Naive thymus-derived CD4-positive, alpha-beta T cell (primary cell): ENCODE measurements around the gene JADE1. TPM values are rescaled to one million over a fixed set of nuclear protein-coding genes. Genes with fewer than 3 reads are reported as not detected.

ENCODE experiments used
- ATAC-seq: fragments of 150-1000 bp; cut with Tn5 transposase; 2 replicates; pipeline ENCODE4 v1.10.0; 2021; ENCODE audit warnings: mild to moderate bottlenecking, moderate library complexity
- CTCF ChIA-PET: fragments of 350-600 bp; sonication (Branson Sonifier 250); formaldehyde crosslinking; loops from one replicate; lab custom pipeline; 2021; ENCODE audit warnings: antibody characterized with exemption; lab: Charles Lee
- POLR2A ChIA-PET: fragments of 350-600 bp; sonication (Branson Sonifier 250); formaldehyde crosslinking; loops from one replicate; lab custom pipeline; 2021; ENCODE audit warnings: antibody characterized with exemption, inconsistent platforms; lab: Charles Lee
- DNase-seq, 9 donors: peaks; one replicate each; pipeline versions ENCODE4 v3.0.0 to v3.0.0-alpha.2; 2020 to 2022; ENCODE audit warnings: mixed read lengths in 1 of 9
- H3K27ac ChIP-seq: one replicate; pipeline ENCODE4 v1.7.0; 2013; ENCODE audit warnings: mild to moderate bottlenecking, low read depth, low read length, moderate library complexity
- H3K27me3 ChIP-seq, 2 donors: one replicate each; pipeline ENCODE4 v1.7.0; 2013; ENCODE audit warnings: low read length in 2 of 2, mild to moderate bottlenecking in 2 of 2, moderate library complexity in 2 of 2; ENCODE audit not compliant: control insufficient read depth in 2 of 2, insufficient read depth in 2 of 2
- H3K36me3 ChIP-seq, 3 experiments: 1 replicate in 2 of 3; 2 replicates in 1 of 3; pipeline ENCODE4 v1.7.0; 2013; ENCODE audit warnings: low read length in 3 of 3, mild to moderate bottlenecking in 3 of 3, moderate library complexity in 1 of 3; ENCODE audit not compliant: insufficient read depth in 3 of 3, control insufficient read depth in 2 of 3
- H3K4me1 ChIP-seq, 2 donors: one replicate each; pipeline ENCODE4 v1.7.0; 2013; ENCODE audit warnings: low read length in 2 of 2, mild to moderate bottlenecking in 2 of 2, moderate library complexity in 1 of 2; ENCODE audit not compliant: control insufficient read depth in 2 of 2, insufficient read depth in 2 of 2
- H3K4me3 ChIP-seq: 2 replicates; pipeline ENCODE4 v1.7.0; 2013; ENCODE audit warnings: mild to moderate bottlenecking, low read length
- H3K9me3 ChIP-seq, 3 experiments: 1 replicate in 2 of 3; 2 replicates in 1 of 3; pipeline ENCODE4 v1.7.0; 2013; ENCODE audit warnings: low read length in 3 of 3; ENCODE audit not compliant: control insufficient read depth in 2 of 3
- H3K27ac Mint-ChIP-seq, 9 donors: one replicate each; pipeline ENCODE4 v1.8.0; 2020 to 2022; ENCODE audit warnings: mixed read lengths in 9 of 9, mild to moderate bottlenecking in 8 of 9, moderate library complexity in 5 of 9, inconsistent platforms in 2 of 9
- H3K27me3 Mint-ChIP-seq, 5 donors: one replicate each; pipeline ENCODE4 v1.8.0; 2021 to 2022; ENCODE audit warnings: mixed read lengths in 5 of 5, mild to moderate bottlenecking in 1 of 5
- H3K36me3 Mint-ChIP-seq, 5 donors: one replicate each; pipeline ENCODE4 v1.8.0; 2020 to 2022; ENCODE audit warnings: mixed read lengths in 5 of 5, mild to moderate bottlenecking in 3 of 5, inconsistent platforms in 1 of 5
- H3K4me1 Mint-ChIP-seq, 7 donors: one replicate each; pipeline ENCODE4 v1.8.0; 2020 to 2022; ENCODE audit warnings: mixed read lengths in 7 of 7, mild to moderate bottlenecking in 3 of 7, inconsistent platforms in 1 of 7
- H3K4me3 Mint-ChIP-seq, 10 donors: one replicate each; pipeline ENCODE4 v1.8.0; 2020 to 2022; ENCODE audit warnings: mild to moderate bottlenecking in 10 of 10, mixed read lengths in 10 of 10, moderate library complexity in 6 of 10, inconsistent platforms in 2 of 10
- H3K9me3 Mint-ChIP-seq, 11 donors: one replicate each; pipeline ENCODE4 v1.8.0; 2020 to 2022; ENCODE audit warnings: mixed read lengths in 11 of 11, mild to moderate bottlenecking in 4 of 11, inconsistent platforms in 1 of 11, moderate library complexity in 1 of 11
- intact Hi-C, 2 donors: fragments of 100-400 bp; cut with micrococcal nuclease; formaldehyde crosslinking; loops; one replicate each; pipeline ENCODE4 v1.15.1; 2023
- polyA plus RNA-seq, 2 donors: library from polyadenylated mRNA; unstranded; fragments of 300-500 nt; fragmentation: Illumina TruSeq; gene quantifications; one replicate each; pipeline ENCODE4 v1.2.3, GENCODE V29; 2021
- total RNA-seq, 6 experiments: library from RNA in 5 of 6; stranded (reverse) in 5 of 6; gene quantifications; 1 replicate in 5 of 6; 2 replicates in 1 of 6; pipeline ENCODE4 v1.2.3 and lab custom pipeline; 2021 to 2026

JADE1 gene
- total and polyA plus RNA-seq, 7 experiments from 2014 or later: 34.5 to 79.5 (median 55.8) TPM

DNA sequence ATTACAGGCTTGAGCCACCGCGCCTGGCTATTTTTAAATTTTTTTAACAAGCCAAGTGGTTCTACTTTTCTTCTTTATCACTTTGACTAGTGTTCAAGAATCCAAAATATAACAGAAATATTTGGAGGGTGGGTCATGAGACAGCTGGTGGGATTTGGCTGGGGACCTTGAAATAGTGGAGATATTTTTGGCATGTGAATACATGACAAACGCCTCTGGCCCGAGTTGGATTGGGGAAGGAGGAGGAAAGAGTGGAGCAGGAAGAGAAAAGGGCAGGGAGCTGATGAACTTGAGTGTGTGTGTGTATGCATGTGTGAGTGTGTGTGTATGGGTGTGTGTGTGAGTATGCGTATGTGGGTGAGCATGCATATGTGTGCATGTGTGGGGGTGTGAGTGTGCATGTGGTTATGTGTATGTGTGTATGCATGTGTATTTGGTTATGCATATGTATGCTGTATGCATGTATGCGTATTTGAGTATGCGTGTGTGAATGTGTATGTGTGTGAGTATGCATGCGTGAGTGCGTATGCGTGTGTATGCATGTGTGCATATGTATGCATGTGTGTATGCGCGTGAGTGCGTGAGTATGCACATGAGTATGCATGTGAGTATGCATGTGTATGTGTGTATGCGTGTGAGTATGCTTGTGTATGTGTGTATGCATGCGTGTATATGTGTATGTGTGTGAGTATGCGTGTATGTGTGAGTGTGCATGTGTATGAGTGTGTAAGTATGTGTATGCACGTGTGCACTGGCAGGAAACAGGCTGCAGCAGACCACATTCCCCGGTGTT, 49.6 kb downstream of the JADE1 start:
- ChIA-PET POLR2A (no interaction called here), CTCF (no interaction called here)
- Mint-ChIP-seq H3K9me3 (no peaks in the 10 kb centered on the region), H3K36me3 (peaks cover 8 to 48% (median 36%) of the 10 kb centered on the region in 5 donors), H3K27me3 (no peaks in the 10 kb centered on the region), H3K27ac (peak overlapping the region in 7 of 9 donors; percentile 8 to 60 (median 56)), H3K4me3 (no peak overlapping the region), H3K4me1 (peaks cover 29 to 67% (median 55%) of the 10 kb centered on the region in 7 donors)
- Histone ChIP-seq H3K4me1 (peaks cover 33 to 34% of the 10 kb centered on the region in 2 donors), H3K27me3 (no peaks in the 10 kb centered on the region), H3K27ac (no peak overlapping the region), H3K9me3 (no peaks in the 10 kb centered on the region), H3K4me3 (no peak overlapping the region), H3K36me3 (peaks cover 24 to 74% (median 31%) of the 10 kb centered on the region in 3 experiments)
- intact Hi-C loops: no loop called here
- ATAC-seq (no peak), DNase-seq (no peak)

DNA sequence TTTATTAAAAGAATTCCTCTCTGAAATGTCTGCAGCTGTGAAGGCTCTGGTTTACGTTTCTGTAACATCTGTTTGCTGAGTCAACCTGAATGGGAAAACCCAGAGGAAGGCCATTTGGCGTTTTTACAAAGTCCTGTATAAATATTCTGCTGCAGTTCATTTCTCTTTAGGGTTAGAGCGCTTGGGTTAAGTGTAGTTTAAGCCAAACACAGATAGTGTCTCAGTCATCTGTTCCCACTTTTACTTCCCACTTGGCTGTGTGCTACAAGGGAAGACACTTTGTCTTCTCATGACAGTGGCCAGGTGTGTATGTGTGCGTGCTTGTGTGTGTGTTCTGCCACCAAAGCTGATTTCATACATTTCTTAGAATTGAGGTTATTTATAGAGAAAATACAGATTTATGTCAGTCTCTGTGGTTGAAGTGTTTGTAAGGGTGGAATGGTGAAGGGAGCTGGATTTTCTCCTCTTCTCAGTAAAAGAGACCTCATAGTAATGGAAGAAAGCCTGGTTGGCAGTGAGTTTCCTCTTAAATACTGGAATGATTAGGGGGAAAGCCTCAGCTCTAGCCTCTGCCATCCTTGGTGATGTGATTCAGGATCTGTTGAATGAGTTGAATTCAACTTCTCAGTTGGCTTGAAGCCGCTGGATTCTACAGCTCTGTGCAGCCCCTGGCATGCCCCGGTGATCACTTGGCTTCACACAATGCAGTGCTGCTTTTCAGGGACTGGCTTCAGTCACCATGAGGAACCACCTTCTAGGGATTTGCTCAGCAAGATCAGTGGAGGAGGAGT, 50.6 kb downstream of the JADE1 start:
- POLR2A ChIA-PET: no interaction called here

GRCh38 chr4:128861856-128862518, 52.5 kb downstream of the JADE1 start:
- H3K9me3 ChIP-seq: no peaks in the 10 kb centered on the region
- Mint-ChIP-seq H3K4me3 (peak overlapping the region in 8 of 10 donors; percentile 15 to 72 (median 43)), H3K9me3 (no peaks in the 10 kb centered on the region), H3K27ac (peak overlapping the region; percentile 67 to 94 (median 86)), H3K27me3 (no peaks in the 10 kb centered on the region), H3K4me1 (peaks cover 20 to 53% (median 43%) of the 10 kb centered on the region in 7 donors), H3K36me3 (peaks cover 16 to 52% (median 43%) of the 10 kb centered on the region in 5 donors)
- peaks cover 9 to 51% (median 14%) of the 10 kb centered on the region in 3 experiments for H3K36me3 ChIP-seq
- CTCF ChIA-PET: interaction anchor here (0.6 to 2.0 kb wide), 3 partner anchors 25 to 407 kb away, joined by 3 to 12 read pairs (median 7); no protein-coding TSS in a partner anchor
- peak overlapping the region; percentile 58 for H3K27ac ChIP-seq
- POLR2A ChIA-PET: interaction anchor here (1.1 to 1.7 kb wide), 3 partner anchors 50 to 79 kb away, joined by 3 to 5 read pairs (median 4); partner anchors contain the start of gene JADE1
- H3K27me3 ChIP-seq: no peaks in the 10 kb centered on the region
- peaks cover 21 to 22% of the 10 kb centered on the region in 2 donors for H3K4me1 ChIP-seq
- DNase-seq (peak in 5 of 9 donors; percentile 5 to 16 (median 12)), ATAC-seq (peak; percentile 38)
- intact Hi-C loops: loop anchor here (1.0 to 5.0 kb wide), 4 partner anchors 8 to 575 kb away; partner anchors contain the start of genes PGRMC2 (in 2 of the 2) and SCLT1 (in 2 of the 2)
- H3K4me3 ChIP-seq: no peak overlapping the region

More for the DNA sequence above, 50.6 kb downstream of the JADE1 start:
- Mint-ChIP-seq H3K4me3 (no peak overlapping the region), H3K36me3 (peaks cover 10 to 49% (median 36%) of the 10 kb centered on the region in 5 donors), H3K27ac (peak overlapping the region in 5 of 9 donors; percentile 6 to 91 (median 77)), H3K9me3 (no peaks in the 10 kb centered on the region), H3K4me1 (peaks cover 20 to 58% (median 45%) of the 10 kb centered on the region in 7 donors), H3K27me3 (no peaks in the 10 kb centered on the region)
- Histone ChIP-seq H3K27me3 (no peaks in the 10 kb centered on the region), H3K4me3 (no peak overlapping the region), H3K9me3 (no peaks in the 10 kb centered on the region), H3K27ac (no peak overlapping the region), H3K4me1 (peaks cover 23 to 25% of the 10 kb centered on the region in 2 donors), H3K36me3 (peaks cover 24 to 71% (median 31%) of the 10 kb centered on the region in 3 experiments)
- CTCF ChIA-PET: no interaction called here
- DNase-seq (no peak), ATAC-seq (no peak)
- intact Hi-C loops: loop anchor here (5.0 kb wide), 1 partner anchor 232 kb away; the partner anchor contains the start of gene SCLT1 (in 2 of the 2)

DNA sequence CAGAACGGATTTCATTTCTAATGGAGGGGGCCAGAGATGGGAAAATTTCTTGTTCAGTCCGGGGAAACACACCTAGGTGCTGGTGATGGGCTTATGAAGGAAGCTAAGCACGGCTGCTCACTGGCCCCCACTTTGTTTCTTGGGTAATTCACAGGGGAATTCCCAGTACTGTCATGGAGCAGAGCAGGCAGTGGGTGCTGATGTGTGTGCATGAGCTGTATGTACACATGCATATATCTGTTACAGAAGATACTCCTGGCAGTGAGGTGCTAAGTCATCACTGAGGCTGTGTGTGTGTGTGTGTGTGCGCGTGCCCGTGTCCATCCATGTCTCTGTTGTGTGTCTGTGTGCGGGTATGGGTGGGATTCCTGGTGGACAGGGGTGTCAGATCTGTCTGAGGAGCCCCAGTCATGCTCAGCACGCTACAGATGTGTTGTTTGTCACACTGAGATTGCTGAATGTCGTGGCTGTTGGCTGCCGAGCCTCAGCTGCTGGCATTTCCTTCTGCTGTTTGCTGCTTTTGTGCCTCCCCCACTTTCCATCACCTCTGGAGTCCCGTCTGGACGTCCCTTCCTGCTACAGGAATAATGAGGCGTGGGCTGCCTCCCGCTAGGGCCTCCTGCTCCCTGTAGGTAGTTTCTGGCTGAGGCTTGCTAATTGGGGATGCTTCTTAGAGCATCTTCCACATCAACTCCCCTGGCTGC, 53.3 kb downstream of the JADE1 start:
- H3K27ac ChIP-seq: peak overlapping the region; percentile 58
- H3K36me3 ChIP-seq: peaks cover 5 to 44% (median 17%) of the 10 kb centered on the region in 3 experiments
- ChIA-PET CTCF (interaction anchor here (0.6 to 2.0 kb wide), 5 partner anchors 26 to 408 kb away, joined by 3 to 12 read pairs (median 3); no protein-coding TSS in a partner anchor), POLR2A (interaction anchor here (0.8 to 1.7 kb wide), 4 partner anchors 10 to 80 kb away, joined by 3 to 5 read pairs (median 4); partner anchors contain the start of gene JADE1)
- peak in 6 of 9 donors; percentile 6 to 57 (median 16) for DNase-seq
- H3K9me3 Mint-ChIP-seq: no peaks in the 10 kb centered on the region
- no peak overlapping the region for H3K4me3 ChIP-seq
- intact Hi-C loops: loop anchor here (1.0 to 5.0 kb wide), 11 partner anchors 8 to 671 kb away; partner anchors contain the start of genes PGRMC2 (in 2 of the 2), SCLT1 (in 2 of the 2) and JADE1 (in 1 of the 2)
- ATAC-seq: peak; percentile 74
- no peaks in the 10 kb centered on the region for H3K27me3 ChIP-seq
- peaks cover 14 to 46% (median 42%) of the 10 kb centered on the region in 5 donors for H3K36me3 Mint-ChIP-seq
- peaks cover 21 to 22% of the 10 kb centered on the region in 2 donors for H3K4me1 ChIP-seq
- H3K27me3 Mint-ChIP-seq: no peaks in the 10 kb centered on the region
- peak overlapping the region in 6 of 10 donors; percentile 2 to 55 (median 30) for H3K4me3 Mint-ChIP-seq
- no peaks in the 10 kb centered on the region for H3K9me3 ChIP-seq
- peaks cover 20 to 51% (median 43%) of the 10 kb centered on the region in 7 donors for H3K4me1 Mint-ChIP-seq
- H3K27ac Mint-ChIP-seq: peak overlapping the region; percentile 59 to 91 (median 83)

DNA sequence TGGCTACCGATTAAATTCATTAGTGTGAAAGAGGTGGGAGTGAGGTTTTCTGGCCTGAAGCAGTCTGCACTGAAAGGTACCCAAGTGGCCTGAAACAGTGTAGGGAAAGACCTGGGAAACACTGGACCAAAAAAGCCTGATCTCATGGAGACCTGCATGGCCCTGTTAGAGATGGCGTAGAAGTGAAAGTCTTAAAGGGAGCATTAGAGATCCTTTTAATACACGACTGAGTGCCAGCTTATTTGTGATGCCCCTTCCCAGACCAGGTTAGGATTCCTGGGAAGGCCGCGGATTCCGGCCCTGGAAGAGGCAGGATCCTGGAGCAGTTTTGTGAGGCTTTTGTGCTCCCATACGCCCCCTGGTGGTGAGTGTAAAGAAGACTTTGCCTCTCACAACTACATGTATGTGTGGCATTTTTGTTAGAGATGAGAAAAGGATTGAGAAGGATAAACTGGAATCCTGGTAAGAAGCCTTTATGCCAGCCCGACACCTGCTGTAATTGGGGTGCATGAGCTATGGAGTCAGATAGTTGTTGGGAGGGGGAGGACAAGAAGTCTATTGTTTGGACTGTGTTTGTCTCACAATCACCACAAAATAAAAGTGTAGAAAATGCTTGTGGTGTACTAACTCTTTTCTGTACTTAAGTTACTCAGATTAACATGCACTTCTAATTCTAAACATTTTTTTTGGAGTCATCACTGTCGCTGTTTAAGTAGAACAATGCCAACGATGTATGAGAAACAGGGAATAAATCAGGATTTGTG, 54.0 kb downstream of the JADE1 start:
- peaks cover 21 to 22% of the 10 kb centered on the region in 2 donors for H3K4me1 ChIP-seq
- Mint-ChIP-seq H3K9me3 (no peaks in the 10 kb centered on the region), H3K4me3 (peak overlapping the region in 5 of 10 donors; percentile 2 to 55 (median 17)), H3K36me3 (peaks cover 11 to 43% (median 41%) of the 10 kb centered on the region in 5 donors), H3K27me3 (no peaks in the 10 kb centered on the region), H3K27ac (peak overlapping the region in 8 of 9 donors; percentile 59 to 91 (median 82)), H3K4me1 (peaks cover 20 to 49% (median 45%) of the 10 kb centered on the region in 7 donors)
- no peaks in the 10 kb centered on the region for H3K27me3 ChIP-seq
- no peaks in the 10 kb centered on the region for H3K9me3 ChIP-seq
- peaks cover 0 to 43% (median 19%) of the 10 kb centered on the region in 3 experiments for H3K36me3 ChIP-seq
- CTCF ChIA-PET: interaction anchor here (0.8 to 2.0 kb wide), 5 partner anchors 77 to 408 kb away, joined by 3 to 12 read pairs (median 3); no protein-coding TSS in a partner anchor
- POLR2A ChIA-PET: interaction anchor here (0.8 kb wide), 1 partner anchor 10 kb away, joined by 4 read pairs; no protein-coding TSS in a partner anchor
- peak; percentile 73 for ATAC-seq
- intact Hi-C loops: loop anchor here (1.0 to 5.0 kb wide), 10 partner anchors 23 to 672 kb away; partner anchors contain the start of genes PGRMC2 (in 2 of the 2), SCLT1 (in 2 of the 2) and JADE1 (in 1 of the 2)
- H3K4me3 ChIP-seq: no peak overlapping the region
- peak overlapping the region; percentile 58 for H3K27ac ChIP-seq
- DNase-seq: peak; percentile 37 to 74 (median 60)
